AG04450 (cell line): ENCODE results near the gene OLFML2A. TPM values are rescaled to one million over a fixed set of nuclear protein-coding genes. Genes with fewer than 3 reads are reported as not detected.

ENCODE experiments used
- CTCF ChIA-PET: fragments of 300-600, 350-600 bp; formaldehyde crosslinking; extraction: SDS; loops from one replicate; lab custom pipeline; 2022; ENCODE audit warnings: antibody characterized with exemption, inconsistent platforms; lab: Charles Lee
- POLR2A ChIA-PET: fragments of 350-600 bp; formaldehyde crosslinking; extraction: SDS; loops from one replicate; lab custom pipeline; 2021; ENCODE audit warnings: antibody characterized with exemption, inconsistent platforms; lab: Yijun Ruan, JAX
- DNase-seq: peaks from one replicate; pipeline ENCODE4 v3.0.0-alpha.2; 2011; ENCODE audit warnings: low read depth, low spot score
- H3K27ac ChIP-seq: one replicate; pipeline ENCODE4 v1.5.1; 2012; ENCODE audit warnings: low read depth, low read length, control low read depth
- H3K27me3 ChIP-seq: one replicate; pipeline ENCODE4 v1.6.0; 2012; ENCODE audit warnings: low read length; ENCODE audit not compliant: control insufficient read depth, insufficient read depth
- H3K4me3 ChIP-seq: 2 replicates; pipeline ENCODE4 v1.5.1; 2011; ENCODE audit warnings: mild to moderate bottlenecking, low read depth, low read length, control low read depth
- H3K9me3 ChIP-seq: 2 replicates; pipeline ENCODE4 v1.5.1; 2012; ENCODE audit warnings: low read length; ENCODE audit not compliant: control insufficient read depth, insufficient read depth
- polyA plus RNA-seq: library from polyadenylated mRNA; depleted of rRNA; stranded (reverse); fragments of >200 nt; gene quantifications from 2 replicates; pipeline ENCODE4 v1.2.3, GENCODE V29; 2011
- TF ChIP-seq, protein P1 (sequence below): IDR thresholded peaks from 2 replicates; pipeline ENCODE4 v1.5.1; 2011; ENCODE audit warnings: low read depth, low read length, control low read depth, inconsistent platforms

OLFML2A gene
- polyA plus RNA-seq, 1 experiment, result 22.3 TPM

DNA sequence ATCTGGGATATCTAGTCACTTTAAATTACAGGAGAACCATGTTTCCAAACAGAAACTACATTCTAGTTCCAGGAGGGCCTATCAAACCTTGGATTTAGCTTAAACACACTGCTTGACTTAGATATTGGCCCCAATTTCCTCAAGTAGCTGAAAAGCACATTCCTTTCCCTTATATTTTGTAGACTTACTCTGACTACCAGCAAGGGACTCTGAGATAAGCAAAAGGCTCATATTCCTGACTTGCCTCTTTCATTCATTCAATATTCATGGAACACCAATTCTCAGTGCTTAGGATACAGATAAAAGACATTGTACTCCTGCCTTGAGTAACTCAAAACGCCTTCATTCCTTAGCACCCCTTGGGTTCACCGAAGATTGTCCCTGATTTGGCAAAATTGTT is 17.6 kb upstream of the OLFML2A start:
- H3K27me3 ChIP-seq, result peaks cover 51% of the 10 kb centered on the region
- POLR2A ChIA-PET, result no interaction called here

DNA sequence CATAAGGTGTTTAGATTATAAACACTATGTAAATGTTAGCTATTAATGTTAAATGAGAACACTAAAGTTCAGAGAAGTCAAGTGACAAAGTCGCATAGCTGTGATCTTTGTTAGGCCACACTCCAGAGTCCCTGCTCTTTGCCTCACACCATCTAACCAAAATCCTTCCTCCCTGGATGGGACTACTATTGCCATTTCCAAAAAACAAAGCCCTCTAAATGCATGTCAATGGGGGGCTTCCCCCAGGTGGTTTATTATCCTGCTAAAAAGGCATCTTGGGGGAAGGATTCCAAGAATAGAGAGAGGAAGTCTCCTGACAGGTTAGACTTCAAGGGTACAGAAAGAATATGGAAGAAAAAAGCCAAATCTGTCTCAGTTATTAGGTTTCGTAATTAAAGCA is 16.2 kb upstream of the OLFML2A start:
- no peaks in the 10 kb centered on the region for H3K9me3 ChIP-seq
- H3K27me3 ChIP-seq, result peaks cover 64% of the 10 kb centered on the region
- no peak for DNase-seq
- ChIA-PET CTCF (interaction anchor here (1.0 to 1.7 kb wide), 5 partner anchors 11 to 341 kb away, joined by 3 to 7 read pairs (median 3); partner anchors contain the start of gene NR6A1), POLR2A (no interaction called here)
- no peak overlapping the region for H3K27ac ChIP-seq
- TF ChIP-seq, protein P1, sequence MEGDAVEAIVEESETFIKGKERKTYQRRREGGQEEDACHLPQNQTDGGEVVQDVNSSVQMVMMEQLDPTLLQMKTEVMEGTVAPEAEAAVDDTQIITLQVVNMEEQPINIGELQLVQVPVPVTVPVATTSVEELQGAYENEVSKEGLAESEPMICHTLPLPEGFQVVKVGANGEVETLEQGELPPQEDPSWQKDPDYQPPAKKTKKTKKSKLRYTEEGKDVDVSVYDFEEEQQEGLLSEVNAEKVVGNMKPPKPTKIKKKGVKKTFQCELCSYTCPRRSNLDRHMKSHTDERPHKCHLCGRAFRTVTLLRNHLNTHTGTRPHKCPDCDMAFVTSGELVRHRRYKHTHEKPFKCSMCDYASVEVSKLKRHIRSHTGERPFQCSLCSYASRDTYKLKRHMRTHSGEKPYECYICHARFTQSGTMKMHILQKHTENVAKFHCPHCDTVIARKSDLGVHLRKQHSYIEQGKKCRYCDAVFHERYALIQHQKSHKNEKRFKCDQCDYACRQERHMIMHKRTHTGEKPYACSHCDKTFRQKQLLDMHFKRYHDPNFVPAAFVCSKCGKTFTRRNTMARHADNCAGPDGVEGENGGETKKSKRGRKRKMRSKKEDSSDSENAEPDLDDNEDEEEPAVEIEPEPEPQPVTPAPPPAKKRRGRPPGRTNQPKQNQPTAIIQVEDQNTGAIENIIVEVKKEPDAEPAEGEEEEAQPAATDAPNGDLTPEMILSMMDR, result no peak
- no peak overlapping the region for H3K4me3 ChIP-seq

More for the DNA sequence above, 17.6 kb upstream of the OLFML2A start:
- Histone ChIP-seq H3K4me3 (no peak overlapping the region), H3K9me3 (no peaks in the 10 kb centered on the region), H3K27ac (no peak overlapping the region)
- CTCF ChIA-PET, result interaction anchor here (0.6 to 11.3 kb wide), 3 partner anchors 12 to 227 kb away, joined by 3 to 80 read pairs (median 4); partner anchors contain the start of gene NR6A1
- TF ChIP-seq, protein P1, result no peak
- no peak for DNase-seq

DNA sequence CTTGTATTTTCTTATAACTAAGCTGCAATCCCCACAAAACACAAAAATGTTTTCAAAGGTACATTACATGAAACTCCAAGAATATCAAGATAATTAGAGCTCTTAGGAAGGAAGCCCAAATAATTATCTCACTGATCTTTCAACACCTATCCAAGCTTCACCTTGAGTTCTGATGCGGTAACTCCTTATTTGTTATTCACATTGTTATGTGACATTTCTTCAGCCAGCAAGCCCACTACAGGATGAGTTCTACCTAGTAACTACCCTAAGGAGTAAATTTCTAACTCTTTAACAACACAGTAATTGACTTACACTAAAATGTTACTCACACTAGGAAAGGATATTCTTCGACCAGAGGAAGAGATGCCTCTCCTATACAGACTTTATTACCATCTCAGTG is 15.7 kb upstream of the OLFML2A start:
- Histone ChIP-seq H3K27ac (no peak overlapping the region), H3K9me3 (no peaks in the 10 kb centered on the region), H3K27me3 (peaks cover 69% of the 10 kb centered on the region), H3K4me3 (no peak overlapping the region)
- TF ChIP-seq, protein P1, result no peak
- CTCF ChIA-PET, result interaction anchor here (1.0 to 1.7 kb wide), 5 partner anchors 10 to 342 kb away, joined by 3 to 7 read pairs (median 3); partner anchors contain the start of gene NR6A1
- no peak for DNase-seq
- POLR2A ChIA-PET, result no interaction called here

DNA sequence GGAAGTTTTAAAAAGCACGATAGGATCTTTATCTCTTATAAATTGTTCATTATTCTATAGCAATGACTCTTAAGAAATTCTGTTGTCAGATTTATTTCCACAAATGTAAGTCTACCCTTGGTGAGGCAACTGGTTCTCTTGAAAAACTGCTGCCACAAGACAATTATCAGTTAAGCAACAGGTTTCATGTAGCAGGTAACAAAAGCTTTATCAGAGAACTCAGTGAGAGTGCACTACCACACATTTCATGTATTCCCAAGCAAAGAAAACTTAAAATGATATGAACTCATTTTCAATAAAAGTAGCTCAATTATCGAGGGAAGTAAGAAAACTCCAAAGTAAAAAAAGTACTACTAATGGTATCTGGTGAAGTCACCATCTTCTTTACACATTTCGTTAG is 15.2 kb upstream of the OLFML2A start:
- ChIA-PET POLR2A (no interaction called here), CTCF (interaction anchor here (1.2 to 1.7 kb wide), 5 partner anchors 10 to 342 kb away, joined by 3 to 7 read pairs (median 3); partner anchors contain the start of gene NR6A1)
- no peak overlapping the region for H3K27ac ChIP-seq
- TF ChIP-seq, protein P1, result no peak
- H3K9me3 ChIP-seq, result no peaks in the 10 kb centered on the region
- H3K27me3 ChIP-seq, result peaks cover 73% of the 10 kb centered on the region
- DNase-seq, result no peak
- no peak overlapping the region for H3K4me3 ChIP-seq

DNA sequence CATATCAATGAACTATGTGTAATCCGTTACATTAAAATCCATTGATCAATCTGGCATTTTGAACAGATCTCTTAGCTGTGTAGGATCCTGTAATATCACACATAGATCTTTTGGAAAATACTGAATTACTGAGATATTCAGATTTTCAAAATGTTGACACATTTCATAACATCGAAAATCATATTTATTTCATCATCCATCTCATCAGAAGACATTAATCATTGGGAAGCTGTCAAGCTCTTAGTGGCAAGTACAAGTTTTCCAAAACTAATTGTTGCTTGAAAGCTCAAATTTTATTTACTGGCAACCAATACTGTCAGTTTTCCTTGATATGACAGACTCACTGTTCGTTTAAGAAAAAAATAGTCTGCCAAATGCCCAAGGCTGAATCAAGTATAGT is 14.3 kb upstream of the OLFML2A start:
- CTCF ChIA-PET, result interaction anchor here (0.8 to 4.4 kb wide), 5 partner anchors 51 to 145 kb away, joined by 3 to 32 read pairs (median 5); partner anchors contain the start of genes ARPC5L and RPL35
- no peak overlapping the region for H3K4me3 ChIP-seq
- no peaks in the 10 kb centered on the region for H3K9me3 ChIP-seq
- POLR2A ChIA-PET, result no interaction called here
- no peak overlapping the region for H3K27ac ChIP-seq
- DNase-seq, result no peak
- TF ChIP-seq, protein P1, result no peak
- peaks cover 72% of the 10 kb centered on the region for H3K27me3 ChIP-seq
